DOHH2 (cell line): ENCODE data around the gene SLCO1B1.

Source experiments
- H3F3A ChIP-seq: fragments of 200-600 bp; sonication (generic), shearing (Covaris generic); 2 replicates; pipeline ENCODE4 v1.6.0; 2016; ENCODE audit warnings: antibody characterized with exemption, mild to moderate bottlenecking; ENCODE audit not compliant: control insufficient read depth, insufficient read depth
- H3K27ac ChIP-seq: fragments of 200-600 bp; sonication (generic); 2 replicates; pipeline ENCODE4 v1.5.1; 2014; ENCODE audit warnings: low read depth, mild to moderate bottlenecking, low read length, moderate library complexity
- H3K27me3 ChIP-seq: fragments of 200-600 bp; sonication (generic); 2 replicates; pipeline ENCODE4 v1.6.1; 2014; ENCODE audit warnings: mild to moderate bottlenecking, low read length, mixed read lengths; ENCODE audit not compliant: control insufficient read depth
- H3K36me3 ChIP-seq: fragments of 200-600 bp; sonication (generic); 2 replicates; pipeline ENCODE4 v1.6.1; 2014; ENCODE audit warnings: mild to moderate bottlenecking, low read length, moderate library complexity, mixed read lengths; ENCODE audit not compliant: control insufficient read depth
- H3K4me1 ChIP-seq: fragments of 200-600 bp; sonication (generic); 2 replicates; pipeline ENCODE4 v1.6.1; 2014; ENCODE audit warnings: mild to moderate bottlenecking, low read length, mixed read lengths; ENCODE audit not compliant: control insufficient read depth
- H3K4me2 ChIP-seq: fragments of 200-600 bp; sonication (generic); 2 replicates; pipeline ENCODE4 v1.6.0; 2014; ENCODE audit warnings: mild to moderate bottlenecking, low read length, moderate library complexity
- H3K4me3 ChIP-seq: fragments of 200-600 bp; sonication (generic); 2 replicates; pipeline ENCODE4 v1.5.1; 2014; ENCODE audit warnings: mild to moderate bottlenecking, low read length, mixed read lengths
- H3K79me2 ChIP-seq: fragments of 200-600 bp; sonication (generic); 2 replicates; pipeline ENCODE4 v1.6.1; 2014; ENCODE audit warnings: mild to moderate bottlenecking, low read length, mixed read lengths; ENCODE audit not compliant: control insufficient read depth
- H3K9me2 ChIP-seq: fragments of 200-600 bp; sonication (generic); replicated peaks from 2 replicates; pipeline ENCODE4 v1.6.1; 2014; ENCODE audit warnings: mild to moderate bottlenecking, low read length, mixed read lengths; ENCODE audit not compliant: control insufficient read depth
- H3K9me3 ChIP-seq: fragments of 200-600 bp; sonication (generic); 2 replicates; pipeline ENCODE4 v1.6.1; 2014; ENCODE audit warnings: antibody characterized with exemption, low read length, mixed read lengths; ENCODE audit not compliant: control insufficient read depth, insufficient read depth
- H4K20me1 ChIP-seq: fragments of 200-600 bp; sonication (generic); 2 replicates; pipeline ENCODE4 v1.6.0; 2014; ENCODE audit warnings: low read depth, mild to moderate bottlenecking, antibody characterized with exemption, low read length, moderate library complexity; ENCODE audit not compliant: control insufficient read depth, insufficient read depth
- EZH2phosphoT487 ChIP-seq: fragments of 200-600 bp; sonication (generic); IDR thresholded peaks from 2 replicates; pipeline ENCODE4 v1.6.1; 2017; ENCODE audit warnings: borderline replicate concordance, mild to moderate bottlenecking, antibody characterized with exemption, low read length, moderate library complexity, mixed read lengths
- TF ChIP-seq, protein P1 (sequence below): fragments of 200-600 bp; sonication (generic); IDR thresholded peaks from one replicate; pipeline ENCODE4 v1.5.1; 2014; ENCODE audit warnings: antibody characterized with exemption, mild to moderate bottlenecking, low read depth, low read length; ENCODE audit not compliant: poor library complexity, severe bottlenecking

SLCO1B1 gene

GRCh38 chr12:21219206-21219605 is 88.2 kb downstream of the SLCO1B1 start:
- Histone ChIP-seq H3K79me2 (no peaks in the 10 kb centered on the region), H3K4me2 (no peak overlapping the region), H3K4me1 (peaks cover 5% of the 10 kb centered on the region), H3F3A (no peaks in the 10 kb centered on the region), H3K36me3 (no peaks in the 10 kb centered on the region), H3K9me3 (no peaks in the 10 kb centered on the region), H4K20me1 (no peaks in the 10 kb centered on the region), H3K4me3 (no peak overlapping the region), H3K27me3 (no peaks in the 10 kb centered on the region), H3K9me2 (no peaks in the 10 kb centered on the region), H3K27ac (no peak overlapping the region)
- no peak for TF ChIP-seq EZH2phosphoT487
- TF ChIP-seq, protein P1, sequence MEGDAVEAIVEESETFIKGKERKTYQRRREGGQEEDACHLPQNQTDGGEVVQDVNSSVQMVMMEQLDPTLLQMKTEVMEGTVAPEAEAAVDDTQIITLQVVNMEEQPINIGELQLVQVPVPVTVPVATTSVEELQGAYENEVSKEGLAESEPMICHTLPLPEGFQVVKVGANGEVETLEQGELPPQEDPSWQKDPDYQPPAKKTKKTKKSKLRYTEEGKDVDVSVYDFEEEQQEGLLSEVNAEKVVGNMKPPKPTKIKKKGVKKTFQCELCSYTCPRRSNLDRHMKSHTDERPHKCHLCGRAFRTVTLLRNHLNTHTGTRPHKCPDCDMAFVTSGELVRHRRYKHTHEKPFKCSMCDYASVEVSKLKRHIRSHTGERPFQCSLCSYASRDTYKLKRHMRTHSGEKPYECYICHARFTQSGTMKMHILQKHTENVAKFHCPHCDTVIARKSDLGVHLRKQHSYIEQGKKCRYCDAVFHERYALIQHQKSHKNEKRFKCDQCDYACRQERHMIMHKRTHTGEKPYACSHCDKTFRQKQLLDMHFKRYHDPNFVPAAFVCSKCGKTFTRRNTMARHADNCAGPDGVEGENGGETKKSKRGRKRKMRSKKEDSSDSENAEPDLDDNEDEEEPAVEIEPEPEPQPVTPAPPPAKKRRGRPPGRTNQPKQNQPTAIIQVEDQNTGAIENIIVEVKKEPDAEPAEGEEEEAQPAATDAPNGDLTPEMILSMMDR: no peak

GRCh38 chr12:21220266-21220665 is 89.3 kb downstream of the SLCO1B1 start:
- Histone ChIP-seq H3K27ac (no peak overlapping the region), H3K4me2 (no peak overlapping the region), H3F3A (no peaks in the 10 kb centered on the region), H3K79me2 (no peaks in the 10 kb centered on the region), H3K9me3 (no peaks in the 10 kb centered on the region), H3K27me3 (no peaks in the 10 kb centered on the region), H3K4me1 (peaks cover 5% of the 10 kb centered on the region), H3K4me3 (no peak overlapping the region), H3K9me2 (no peaks in the 10 kb centered on the region), H4K20me1 (no peaks in the 10 kb centered on the region), H3K36me3 (no peaks in the 10 kb centered on the region)
- TF ChIP-seq EZH2phosphoT487: no peak
- TF ChIP-seq, protein P1: no peak

GRCh38 chr12:21221072-21221471 is 90.1 kb downstream of the SLCO1B1 start:
- H3F3A ChIP-seq: no peaks in the 10 kb centered on the region
- no peaks in the 10 kb centered on the region for H3K36me3 ChIP-seq
- no peak for TF ChIP-seq EZH2phosphoT487
- TF ChIP-seq, protein P1: no peak
- H3K27me3 ChIP-seq: no peaks in the 10 kb centered on the region
- H3K4me3 ChIP-seq: no peak overlapping the region
- H3K4me2 ChIP-seq: no peak overlapping the region
- no peaks in the 10 kb centered on the region for H3K9me2 ChIP-seq
- no peaks in the 10 kb centered on the region for H3K9me3 ChIP-seq
- H3K27ac ChIP-seq: no peak overlapping the region
- peaks cover 5% of the 10 kb centered on the region for H3K4me1 ChIP-seq
- no peaks in the 10 kb centered on the region for H3K79me2 ChIP-seq
- H4K20me1 ChIP-seq: no peaks in the 10 kb centered on the region
